ENCODE results near the gene PMM1. TPM values are rescaled to one million over a fixed set of nuclear protein-coding genes. Genes with fewer than 3 reads are reported as not detected.
A peak's percentile ranks its signal among the peaks of the same experiment; 100 is the strongest.
"Not testable (repeated sequence)": the region's sequence is repeated elsewhere in the genome, so short reads cannot be mapped to it uniquely, and the experiment has no call there.

The PMM1 gene
- total and polyA plus RNA-seq, 8 donors: 36.5 to 56.7 (median 50.5) TPM

GRCh38 chr22:41636467-41636866 is 46.8 kb upstream of the PMM1 start:
- Histone ChIP-seq H3K4me3 (no peak overlapping the region), H3K27me3 (no peaks in the 10 kb centered on the region), H3K4me1 (no peaks in the 10 kb centered on the region), H3K27ac (peak overlapping the region in 1 of 2 donors; percentile 53), H3K9me3 (no peaks in the 10 kb centered on the region), H3K36me3 (peaks cover 2 to 97% of the 10 kb centered on the region in 2 donors)
- intact Hi-C loops (cut with DNase I): no loop called here
- no peak for TF ChIP-seq CTCF (IDR thresholded peaks at IDR 0.05)
- DNase-seq (no peak), ATAC-seq (no peak)

- H3K4me1 ChIP-seq; ATAC-seq; H3K4me3 ChIP-seq; H3K27ac ChIP-seq; H3K27me3 ChIP-seq; DNase-seq; intact Hi-C loops (cut with DNase I); H3K9me3 ChIP-seq: not testable (repeated sequence)
- peaks cover 2 to 95% of the 10 kb centered on the region in 2 donors for H3K36me3 ChIP-seq
Observed at GRCh38 chr22:41634610-41635009, 45.0 kb upstream of the PMM1 start.

GRCh38 chr22:41631615-41632014 is 42.0 kb upstream of the PMM1 start:
- DNase-seq; H3K4me1 ChIP-seq; H3K27me3 ChIP-seq; intact Hi-C loops (cut with DNase I); ATAC-seq; H3K9me3 ChIP-seq; H3K27ac ChIP-seq; H3K4me3 ChIP-seq: not testable (repeated sequence)
- H3K36me3 ChIP-seq: peaks cover 2 to 95% of the 10 kb centered on the region in 2 donors

GRCh38 chr22:41631115-41631514 is 41.5 kb upstream of the PMM1 start:
- H3K4me3 ChIP-seq; H3K27ac ChIP-seq; DNase-seq; H3K27me3 ChIP-seq; intact Hi-C loops (cut with DNase I); ATAC-seq; H3K4me1 ChIP-seq; H3K9me3 ChIP-seq: not testable (repeated sequence)
- H3K36me3 ChIP-seq: peaks cover 2 to 95% of the 10 kb centered on the region in 2 donors

- no peak for TF ChIP-seq CTCF (IDR thresholded peaks at IDR 0.05)
- intact Hi-C loops (cut with DNase I): no loop called here
Observed at GRCh38 chr22:41625577-41625976, 35.9 kb upstream of the PMM1 start.

GRCh38 chr22:41621911-41622179 is 32.2 kb upstream of the PMM1 start:
- H3K4me1 ChIP-seq: peaks cover 17 to 51% of the 10 kb centered on the region in 2 donors
- peaks cover 0 to 47% of the 10 kb centered on the region in 2 donors for H3K36me3 ChIP-seq
- no peak for TF ChIP-seq CTCF (IDR thresholded peaks at IDR 0.05)
- no peaks in the 10 kb centered on the region for H3K9me3 ChIP-seq
- DNase-seq (no peak), ATAC-seq (no peak)
- H3K4me3 ChIP-seq: peak overlapping the region; percentile 90 to 96
- intact Hi-C loops (cut with DNase I): no loop called here
- no peaks in the 10 kb centered on the region for H3K27me3 ChIP-seq
- H3K27ac ChIP-seq: peak overlapping the region; percentile 93 to 94

More at GRCh38 chr22:41625577-41625976, 35.9 kb upstream of the PMM1 start:
- Histone ChIP-seq H3K36me3 (peaks cover 0 to 84% of the 10 kb centered on the region in 2 donors), H3K4me1 (peaks cover 6 to 27% of the 10 kb centered on the region in 2 donors), H3K9me3 (no peaks in the 10 kb centered on the region), H3K4me3 (no peak overlapping the region), H3K27ac (no peak overlapping the region), H3K27me3 (no peaks in the 10 kb centered on the region)
- DNase-seq (no peak), ATAC-seq (no peak)
